ENCODE measurements around the gene BTBD6. TPM values are rescaled to one million over a fixed set of nuclear protein-coding genes. Genes with fewer than 3 reads are reported as not detected.

Gene BTBD6
- total and polyA plus RNA-seq, 9 of the 15 experiments (the other 6 are each of a cell fraction or from before 2014, with no cell fraction given), result not detected

DNA sequence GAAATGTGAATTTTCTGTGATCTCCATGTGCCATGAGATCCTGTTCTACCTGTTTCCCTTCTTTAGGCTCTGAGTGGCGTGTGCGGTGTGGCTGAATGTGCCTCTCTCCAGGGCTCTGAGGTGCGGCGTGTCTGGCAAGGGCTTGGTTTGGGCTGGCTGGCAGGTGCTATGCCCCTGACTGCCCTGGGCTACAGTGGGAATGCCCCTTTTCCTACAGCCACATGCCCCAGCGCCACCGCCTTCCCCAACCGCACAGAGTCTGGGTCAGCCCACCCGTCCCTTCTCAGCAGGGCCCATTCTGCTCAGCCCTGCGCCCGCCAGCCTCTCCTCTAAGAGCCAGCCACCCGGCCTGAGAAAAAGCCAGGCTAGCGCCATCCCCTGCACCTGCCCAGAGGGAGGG lies 24.7 kb downstream of the BTBD6 start:
- H2AFZ ChIP-seq (ENCODE audit: low read depth, low read length), result no peak overlapping the region
- no peak overlapping the region for H3K9ac ChIP-seq (ENCODE audit: insufficient read depth in 1 of 2, low read depth in 2 of 2, low read length in 2 of 2)
- DNase-seq (ENCODE audit: extremely low read depth in 1 of 4, low spot score in 3 of 4) (no peak), ATAC-seq (no peak), FAIRE-seq (no peak)
- TF ChIP-seq ZNF146 (CRISPR knock-in tag; IDR thresholded peaks at IDR 0.05; ENCODE audit: unreplicated experiment) (no peak), NFATC3 (IDR thresholded peaks at IDR 0.05) (no peak), FOXJ2 (tag; IDR thresholded peaks at IDR 0.05) (no peak)
- TF ChIP-seq, protein P1, sequence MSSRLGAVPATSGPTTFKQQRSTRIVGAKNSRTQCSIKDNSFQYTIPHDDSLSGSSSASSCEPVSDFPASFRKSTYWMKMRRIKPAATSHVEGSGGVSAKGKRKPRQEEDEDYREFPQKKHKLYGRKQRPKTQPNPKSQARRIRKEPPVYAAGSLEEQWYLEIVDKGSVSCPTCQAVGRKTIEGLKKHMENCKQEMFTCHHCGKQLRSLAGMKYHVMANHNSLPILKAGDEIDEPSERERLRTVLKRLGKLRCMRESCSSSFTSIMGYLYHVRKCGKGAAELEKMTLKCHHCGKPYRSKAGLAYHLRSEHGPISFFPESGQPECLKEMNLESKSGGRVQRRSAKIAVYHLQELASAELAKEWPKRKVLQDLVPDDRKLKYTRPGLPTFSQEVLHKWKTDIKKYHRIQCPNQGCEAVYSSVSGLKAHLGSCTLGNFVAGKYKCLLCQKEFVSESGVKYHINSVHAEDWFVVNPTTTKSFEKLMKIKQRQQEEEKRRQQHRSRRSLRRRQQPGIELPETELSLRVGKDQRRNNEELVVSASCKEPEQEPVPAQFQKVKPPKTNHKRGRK (tag; IDR thresholded peaks at IDR 0.05), result no peak
- H3K4me2 ChIP-seq (ENCODE audit: insufficient read depth, low read length), result no peak overlapping the region
- no peaks in the 10 kb centered on the region for H3K9me1 ChIP-seq (ENCODE audit: control insufficient read depth, insufficient read depth, low read length)
- H3K27me3 ChIP-seq (ENCODE audit: control insufficient read depth in 2 of 2, insufficient read depth in 2 of 2, low read length in 2 of 2), result no peaks in the 10 kb centered on the region
- in situ Hi-C loops (cut with MboI) (no loop called here), intact Hi-C loops (cut with micrococcal nuclease) (no loop called here)
- no peaks in the 10 kb centered on the region for H3K36me3 ChIP-seq (ENCODE audit: control insufficient read depth, insufficient read depth, low read length)
- H3K9me3 ChIP-seq (replicated peaks; ENCODE audit: control insufficient read depth, insufficient read depth, low read depth, low read length), result no peaks in the 10 kb centered on the region
- no TSS peak for BruUV-seq (replicated peaks)
- no peaks in the 10 kb centered on the region for H4K20me1 ChIP-seq (replicated peaks; ENCODE audit: control insufficient read depth, insufficient read depth, low read length)
- CTCF ChIA-PET (ENCODE audit: low intra/inter-chr PET ratio), result no interaction called here
- H3K27ac ChIP-seq (ENCODE audit: extremely low read depth, low read depth, low read length), result no peak overlapping the region
- H3K79me2 ChIP-seq (ENCODE audit: control insufficient read depth, insufficient read depth, low read length), result no peaks in the 10 kb centered on the region; the same call in 2 of the 3 replicates
- H3K4me3 ChIP-seq, result no peak overlapping the region
- POLR2A ChIA-PET, result no interaction called here
- peaks cover 0 to 12% of the 10 kb centered on the region in 2 experiments; a peak in 2 of 5 replicates for H3K4me1 ChIP-seq (replicated peaks in 1 of 2; ENCODE audit: control insufficient read depth in 2 of 2, insufficient read depth in 2 of 2, low read length in 2 of 2)
- 76% methylated on average over 5 of the region's 12 CpGs for WGBS (ENCODE audit: insufficient coverage, low coverage, missing lambda C conversion rate)

DNA sequence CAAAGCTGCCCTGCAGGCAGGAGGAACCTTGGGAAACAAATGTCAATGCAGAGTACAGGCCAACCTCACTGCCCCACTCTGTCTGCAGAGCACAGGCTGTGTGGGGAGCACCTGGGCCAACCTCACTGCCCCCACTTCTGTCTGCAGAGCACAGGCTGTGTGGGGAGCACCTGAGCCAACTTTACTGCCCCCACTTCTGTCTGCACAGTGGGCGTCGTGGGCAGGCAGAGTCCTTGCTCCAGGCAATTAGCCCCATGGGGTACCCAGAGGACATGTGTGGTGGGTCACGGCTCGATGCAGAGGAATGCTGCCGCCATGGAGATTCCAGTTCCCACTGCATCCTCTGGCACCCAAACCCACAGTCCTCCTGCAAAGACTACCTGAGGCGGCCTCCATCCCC lies 26.3 kb downstream of the BTBD6 start:
- CTCF ChIA-PET (ENCODE audit: low intra/inter-chr PET ratio), result no interaction called here
- FAIRE-seq (no peak), DNase-seq (ENCODE audit: extremely low read depth in 1 of 4, low spot score in 3 of 4) (no peak), ATAC-seq (no peak)
- POLR2A ChIA-PET, result interaction anchor here (0.6 kb wide), 1 partner anchor 9 kb away, joined by 3 read pairs; no protein-coding TSS in a partner anchor
- Histone ChIP-seq H4K20me1 (replicated peaks; ENCODE audit: control insufficient read depth, insufficient read depth, low read length) (no peaks in the 10 kb centered on the region), H3K27me3 (ENCODE audit: control insufficient read depth in 2 of 2, insufficient read depth in 2 of 2, low read length in 2 of 2) (no peaks in the 10 kb centered on the region), H3K27ac (ENCODE audit: extremely low read depth, low read depth, low read length) (no peak overlapping the region), H3K4me3 (no peak overlapping the region), H3K9me1 (ENCODE audit: control insufficient read depth, insufficient read depth, low read length) (no peaks in the 10 kb centered on the region), H3K4me1 (replicated peaks in 1 of 2; ENCODE audit: control insufficient read depth in 2 of 2, insufficient read depth in 2 of 2, low read length in 2 of 2) (peaks cover 0 to 12% of the 10 kb centered on the region in 2 experiments; a peak in 2 of 5 replicates), H3K36me3 (ENCODE audit: control insufficient read depth, insufficient read depth, low read length) (no peaks in the 10 kb centered on the region), H3K4me2 (ENCODE audit: insufficient read depth, low read length) (no peak overlapping the region), H3K79me2 (ENCODE audit: control insufficient read depth, insufficient read depth, low read length) (no peaks in the 10 kb centered on the region; the same call in 2 of the 3 replicates), H3K9me3 (replicated peaks; ENCODE audit: control insufficient read depth, insufficient read depth, low read depth, low read length) (no peaks in the 10 kb centered on the region), H3K9ac (ENCODE audit: insufficient read depth in 1 of 2, low read depth in 2 of 2, low read length in 2 of 2) (no peak overlapping the region), H2AFZ (ENCODE audit: low read depth, low read length) (no peak overlapping the region)
- BruUV-seq (replicated peaks), result no TSS peak
- 68% methylated on average over 2 of the region's 6 CpGs for WGBS (ENCODE audit: insufficient coverage, low coverage, missing lambda C conversion rate)
- in situ Hi-C loops (cut with MboI), result no loop called here
- intact Hi-C loops (cut with micrococcal nuclease), result no loop called here
- TF ChIP-seq EP300 (IDR thresholded peaks at IDR 0.05; ENCODE audit: low read length), result no peak
- TF ChIP-seq NFE2 (IDR thresholded peaks at IDR 0.05; ENCODE audit: low read depth), result no peak
- no peak for TF ChIP-seq ZNF408 (CRISPR knock-in tag; IDR thresholded peaks at IDR 0.05; ENCODE audit: low read depth)
- TF ChIP-seq ZNF766 (CRISPR knock-in tag; conservative IDR thresholded peaks at IDR 0.05), result no peak
- TF ChIP-seq, protein P2, sequence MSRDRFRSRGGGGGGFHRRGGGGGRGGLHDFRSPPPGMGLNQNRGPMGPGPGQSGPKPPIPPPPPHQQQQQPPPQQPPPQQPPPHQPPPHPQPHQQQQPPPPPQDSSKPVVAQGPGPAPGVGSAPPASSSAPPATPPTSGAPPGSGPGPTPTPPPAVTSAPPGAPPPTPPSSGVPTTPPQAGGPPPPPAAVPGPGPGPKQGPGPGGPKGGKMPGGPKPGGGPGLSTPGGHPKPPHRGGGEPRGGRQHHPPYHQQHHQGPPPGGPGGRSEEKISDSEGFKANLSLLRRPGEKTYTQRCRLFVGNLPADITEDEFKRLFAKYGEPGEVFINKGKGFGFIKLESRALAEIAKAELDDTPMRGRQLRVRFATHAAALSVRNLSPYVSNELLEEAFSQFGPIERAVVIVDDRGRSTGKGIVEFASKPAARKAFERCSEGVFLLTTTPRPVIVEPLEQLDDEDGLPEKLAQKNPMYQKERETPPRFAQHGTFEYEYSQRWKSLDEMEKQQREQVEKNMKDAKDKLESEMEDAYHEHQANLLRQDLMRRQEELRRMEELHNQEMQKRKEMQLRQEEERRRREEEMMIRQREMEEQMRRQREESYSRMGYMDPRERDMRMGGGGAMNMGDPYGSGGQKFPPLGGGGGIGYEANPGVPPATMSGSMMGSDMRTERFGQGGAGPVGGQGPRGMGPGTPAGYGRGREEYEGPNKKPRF (IDR thresholded peaks at IDR 0.05; ENCODE audit: low read depth, low read length), result no peak
- no peak for TF ChIP-seq RFX1 (IDR thresholded peaks at IDR 0.05)
- no peak for TF ChIP-seq ZNF239 (CRISPR knock-in tag; IDR thresholded peaks at IDR 0.05)
- TF ChIP-seq, protein P3, sequence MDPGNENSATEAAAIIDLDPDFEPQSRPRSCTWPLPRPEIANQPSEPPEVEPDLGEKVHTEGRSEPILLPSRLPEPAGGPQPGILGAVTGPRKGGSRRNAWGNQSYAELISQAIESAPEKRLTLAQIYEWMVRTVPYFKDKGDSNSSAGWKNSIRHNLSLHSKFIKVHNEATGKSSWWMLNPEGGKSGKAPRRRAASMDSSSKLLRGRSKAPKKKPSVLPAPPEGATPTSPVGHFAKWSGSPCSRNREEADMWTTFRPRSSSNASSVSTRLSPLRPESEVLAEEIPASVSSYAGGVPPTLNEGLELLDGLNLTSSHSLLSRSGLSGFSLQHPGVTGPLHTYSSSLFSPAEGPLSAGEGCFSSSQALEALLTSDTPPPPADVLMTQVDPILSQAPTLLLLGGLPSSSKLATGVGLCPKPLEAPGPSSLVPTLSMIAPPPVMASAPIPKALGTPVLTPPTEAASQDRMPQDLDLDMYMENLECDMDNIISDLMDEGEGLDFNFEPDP (CRISPR knock-in tag; IDR thresholded peaks at IDR 0.05), result no peak
- TF ChIP-seq MTF1 (CRISPR knock-in tag; IDR thresholded peaks at IDR 0.05; ENCODE audit: borderline replicate concordance), result no peak
